OCI-LY3 (cell line): ENCODE results near the gene TTLL11.
"Not testable (repeated sequence)": the region's sequence is repeated elsewhere in the genome, so short reads cannot be mapped to it uniquely, and the experiment has no call there.

ENCODE experiments used
- H2AFZ ChIP-seq: fragments of 200-600, 300-600 bp; shearing (Covaris generic); 2 replicates; pipeline ENCODE4 v1.6.0; 2014; ENCODE audit warnings: antibody characterized with exemption, low read depth, low read length
- H3K27ac ChIP-seq: fragments of 200-600, 300-600 bp; sonication (generic); 2 replicates; pipeline ENCODE4 v1.5.1; 2014; ENCODE audit warnings: mild to moderate bottlenecking, low read length, moderate library complexity, mixed read lengths
- H3K27me3 ChIP-seq: fragments of 200-600, 300-600 bp; sonication (generic); 2 replicates; pipeline ENCODE4 v1.6.1; 2014; ENCODE audit warnings: low read depth, low read length, mixed read lengths
- H3K36me3 ChIP-seq: fragments of 200-600, 300-600 bp; sonication (generic); replicated peaks from 2 replicates; pipeline ENCODE3; 2014; ENCODE audit warnings: low read depth, low read length, mixed read lengths
- H3K4me1 ChIP-seq: fragments of 300-600, 200-600 bp; sonication (generic); 2 replicates; pipeline ENCODE4 v1.6.1; 2014; ENCODE audit warnings: low read length, mixed read lengths
- H3K4me2 ChIP-seq: fragments of 200-600, 300-600 bp; sonication (generic); 2 replicates; pipeline ENCODE4 v1.6.1; 2014; ENCODE audit warnings: low read length, mixed read lengths
- H3K4me3 ChIP-seq: fragments of 300-600, 200-600 bp; sonication (generic); 2 replicates; pipeline ENCODE4 v1.5.1; 2014; ENCODE audit warnings: antibody characterized with exemption, mild to moderate bottlenecking, low read length, moderate library complexity
- H3K79me2 ChIP-seq: fragments of 300-600, 200-600 bp; shearing (Covaris generic); 2 replicates; pipeline ENCODE4 v1.6.1; 2014; ENCODE audit warnings: mild to moderate bottlenecking, low read length, mixed read lengths
- H3K9ac ChIP-seq: fragments of 300-600, 200-600 bp; shearing (Covaris generic); 2 replicates; pipeline ENCODE4 v1.6.0; 2014; ENCODE audit warnings: mild to moderate bottlenecking, low read length, moderate library complexity
- H3K9me3 ChIP-seq: fragments of 200-600, 300-600 bp; shearing (Covaris generic); 2 replicates; pipeline ENCODE4 v1.6.1; 2014; ENCODE audit warnings: low read length, mixed read lengths; ENCODE audit not compliant: insufficient read depth
- H4K20me1 ChIP-seq: fragments of 200-600, 300-600 bp; sonication (generic); 2 replicates; pipeline ENCODE4 v1.6.1; 2016; ENCODE audit warnings: low read length, mixed read lengths; ENCODE audit not compliant: insufficient read depth
- CTCF ChIP-seq: fragments of 200-600, 300-600 bp; sonication (generic); IDR thresholded peaks from 2 replicates; pipeline ENCODE4 v1.5.1; 2014; ENCODE audit warnings: antibody characterized with exemption, low read length, low read depth
- EZH2phosphoT487 ChIP-seq: fragments of 200-600 bp; shearing (Covaris generic); IDR thresholded peaks from 2 replicates; pipeline ENCODE4 v1.6.1; 2018; ENCODE audit warnings: antibody characterized with exemption, mixed run types, low read depth

The TTLL11 gene

GRCh38 chr9:122005597-122005996 lies 87.5 kb downstream of the TTLL11 start:
- Histone ChIP-seq H3K4me3 (no peak overlapping the region), H3K4me2 (no peak overlapping the region), H3K27me3 (no peaks in the 10 kb centered on the region), H2AFZ (no peak overlapping the region), H3K27ac (no peak overlapping the region), H3K9ac (no peak overlapping the region), H3K79me2 (no peaks in the 10 kb centered on the region), H3K4me1 (no peaks in the 10 kb centered on the region), H3K9me3 (no peaks in the 10 kb centered on the region), H3K36me3 (no peaks in the 10 kb centered on the region), H4K20me1 (no peaks in the 10 kb centered on the region)
- TF ChIP-seq EZH2phosphoT487 (no peak), CTCF (no peak)

GRCh38 chr9:122004589-122004988 lies 88.5 kb downstream of the TTLL11 start:
- no peak overlapping the region for H3K9ac ChIP-seq
- no peak overlapping the region for H3K4me3 ChIP-seq
- H3K36me3 ChIP-seq: no peaks in the 10 kb centered on the region
- no peak overlapping the region for H3K27ac ChIP-seq
- no peaks in the 10 kb centered on the region for H4K20me1 ChIP-seq
- no peak overlapping the region for H3K4me2 ChIP-seq
- no peaks in the 10 kb centered on the region for H3K79me2 ChIP-seq
- TF ChIP-seq EZH2phosphoT487 (no peak), CTCF (no peak)
- no peaks in the 10 kb centered on the region for H3K27me3 ChIP-seq
- H3K4me1 ChIP-seq: no peaks in the 10 kb centered on the region
- no peaks in the 10 kb centered on the region for H3K9me3 ChIP-seq
- no peak overlapping the region for H2AFZ ChIP-seq

GRCh38 chr9:122001491-122002201 lies 91.5 kb downstream of the TTLL11 start:
- no peak overlapping the region for H3K4me2 ChIP-seq
- no peak overlapping the region for H3K27ac ChIP-seq
- no peaks in the 10 kb centered on the region for H3K27me3 ChIP-seq
- no peaks in the 10 kb centered on the region for H4K20me1 ChIP-seq
- H3K9ac ChIP-seq: no peak overlapping the region
- H2AFZ ChIP-seq: no peak overlapping the region
- no peaks in the 10 kb centered on the region for H3K9me3 ChIP-seq
- H3K4me1 ChIP-seq: no peaks in the 10 kb centered on the region
- TF ChIP-seq EZH2phosphoT487 (no peak), CTCF (no peak)
- H3K79me2 ChIP-seq: no peaks in the 10 kb centered on the region
- no peak overlapping the region for H3K4me3 ChIP-seq
- no peaks in the 10 kb centered on the region for H3K36me3 ChIP-seq

- H4K20me1 ChIP-seq, H3K27ac ChIP-seq, H3K27me3 ChIP-seq, H3K4me1 ChIP-seq, H3K4me3 ChIP-seq, H3K9me3 ChIP-seq, H3K79me2 ChIP-seq, H3K4me2 ChIP-seq, H3K9ac ChIP-seq, H2AFZ ChIP-seq, H3K36me3 ChIP-seq: not testable (repeated sequence)
Observed at GRCh38 chr9:122000526-122000925, 92.6 kb downstream of the TTLL11 start.
